ENCODE data around the gene VCP. TPM values are rescaled to one million over a fixed set of nuclear protein-coding genes. Genes with fewer than 3 reads are reported as not detected.

The VCP gene
- total and polyA plus RNA-seq, 2 donors (not counting 1 experiment from before 2014, with no cell fraction given), result 93.0 to 178 TPM

DNA sequence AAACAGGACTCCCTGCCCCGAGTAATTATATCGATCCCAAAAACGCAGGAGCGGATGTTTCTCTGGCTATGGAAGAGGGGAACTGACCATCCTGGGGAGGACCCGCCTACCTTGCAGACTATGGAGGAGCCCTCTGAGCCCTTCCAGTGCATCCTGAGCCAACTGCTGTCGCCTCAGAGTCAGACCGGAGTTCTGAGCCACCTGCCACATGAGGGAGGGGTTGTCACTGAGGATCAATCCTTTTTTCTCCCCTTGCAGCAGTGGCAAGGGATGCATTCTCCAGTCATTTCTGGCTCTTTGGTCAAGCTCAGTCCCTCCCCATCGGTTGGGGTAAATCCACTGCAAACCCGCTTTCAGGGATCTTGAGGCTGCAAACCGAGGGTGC, 6.6 kb upstream of the VCP start:
- WGBS (ENCODE audit: insufficient coverage), result 20% methylated on average over 7 of the region's 10 CpGs
- ChIA-PET CTCF (interaction anchor here (0.6 to 2.6 kb wide), 9 partner anchors 7 to 592 kb away, joined by 3 to 26 read pairs (median 4); partner anchors contain the start of genes PIGO and VCP), POLR2A (interaction anchor here (0.5 to 1.8 kb wide), 5 partner anchors 20 to 579 kb away, joined by 3 to 15 read pairs (median 5); partner anchors contain the start of genes ATOSB, CCDC107, RMRP and STOML2)
- Histone ChIP-seq H3K27me3 (replicated peaks in 1 of 4; ENCODE audit: control extremely low read depth in 1 of 4, control insufficient read depth in 3 of 4, insufficient read depth in 4 of 4, low read length in 3 of 4) (no peaks in the 10 kb centered on the region), H3K9ac (ENCODE audit: low read length) (peak overlapping the region; percentile 91), H3K4me1 (ENCODE audit: control insufficient read depth in 2 of 2, insufficient read depth in 2 of 2, low read length in 2 of 2) (peaks cover 12 to 16% of the 10 kb centered on the region in 2 donors), H3K36me3 (replicated peaks in 1 of 2; ENCODE audit: control extremely low read depth in 1 of 2, control insufficient read depth in 1 of 2, extremely low read depth in 1 of 2, insufficient read depth in 2 of 2, low read length in 1 of 2) (peaks cover 1 to 20% of the 10 kb centered on the region in 2 experiments), H3K79me2 (ENCODE audit: control insufficient read depth, insufficient read depth, low read length) (peaks cover 41% of the 10 kb centered on the region), H3K4me3 (ENCODE audit: control extremely low read depth in 1 of 5, extremely low read depth in 1 of 5, insufficient read depth in 1 of 5, low read depth in 2 of 5, low read length in 4 of 5) (peak overlapping the region; percentile 75 to 93 (median 82)), H2AFZ (ENCODE audit: insufficient read depth, low read depth, low read length, poor library complexity, severe bottlenecking) (peak overlapping the region; percentile 94), H4K20me1 (ENCODE audit: control insufficient read depth, insufficient read depth, low read length, poor library complexity, severe bottlenecking) (no peaks in the 10 kb centered on the region), H3K27ac (ENCODE audit: low read length in 2 of 2) (peak overlapping the region in 1 of 2 donors; percentile 50), H3K9me3 (ENCODE audit: control extremely low read depth in 1 of 3, control insufficient read depth in 2 of 3, insufficient read depth in 1 of 3, low read length in 2 of 3) (no peaks in the 10 kb centered on the region), H3K4me2 (replicated peaks; ENCODE audit: low read depth, low read length, poor library complexity, severe bottlenecking) (peak overlapping the region; percentile 89)
- peak overlapping the region; percentile 92 for H3K4me3 Mint-ChIP-seq
- peaks cover 18% of the 10 kb centered on the region for H3K4me1 Mint-ChIP-seq
- H3K27ac Mint-ChIP-seq, result peak overlapping the region; percentile 59
- TF ChIP-seq, protein P1, sequence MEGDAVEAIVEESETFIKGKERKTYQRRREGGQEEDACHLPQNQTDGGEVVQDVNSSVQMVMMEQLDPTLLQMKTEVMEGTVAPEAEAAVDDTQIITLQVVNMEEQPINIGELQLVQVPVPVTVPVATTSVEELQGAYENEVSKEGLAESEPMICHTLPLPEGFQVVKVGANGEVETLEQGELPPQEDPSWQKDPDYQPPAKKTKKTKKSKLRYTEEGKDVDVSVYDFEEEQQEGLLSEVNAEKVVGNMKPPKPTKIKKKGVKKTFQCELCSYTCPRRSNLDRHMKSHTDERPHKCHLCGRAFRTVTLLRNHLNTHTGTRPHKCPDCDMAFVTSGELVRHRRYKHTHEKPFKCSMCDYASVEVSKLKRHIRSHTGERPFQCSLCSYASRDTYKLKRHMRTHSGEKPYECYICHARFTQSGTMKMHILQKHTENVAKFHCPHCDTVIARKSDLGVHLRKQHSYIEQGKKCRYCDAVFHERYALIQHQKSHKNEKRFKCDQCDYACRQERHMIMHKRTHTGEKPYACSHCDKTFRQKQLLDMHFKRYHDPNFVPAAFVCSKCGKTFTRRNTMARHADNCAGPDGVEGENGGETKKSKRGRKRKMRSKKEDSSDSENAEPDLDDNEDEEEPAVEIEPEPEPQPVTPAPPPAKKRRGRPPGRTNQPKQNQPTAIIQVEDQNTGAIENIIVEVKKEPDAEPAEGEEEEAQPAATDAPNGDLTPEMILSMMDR (IDR thresholded peaks at IDR 0.05), result no peak
- TF ChIP-seq EZH2 (IDR thresholded peaks at IDR 0.05; ENCODE audit: borderline replicate concordance, insufficient read depth, low read depth, low read length, poor library complexity, severe bottlenecking), result no peak
- no peaks in the 10 kb centered on the region for H3K27me3 Mint-ChIP-seq
- ATAC-seq (ENCODE audit: low read depth) (no peak), DNase-seq (no peak)
- intact Hi-C loops (cut with micrococcal nuclease), result loop anchor here (1.0 to 10.0 kb wide), 2 partner anchors 37 to 656 kb away; partner anchors contain the start of genes CREB3 and TLN1
- H3K9me3 Mint-ChIP-seq (ENCODE audit: insufficient read depth), result no peaks in the 10 kb centered on the region

- Histone ChIP-seq H3K9ac (ENCODE audit: low read length) (no peak overlapping the region), H3K27ac (ENCODE audit: low read length in 2 of 2) (no peak overlapping the region), H3K9me3 (ENCODE audit: control extremely low read depth in 1 of 3, control insufficient read depth in 2 of 3, insufficient read depth in 1 of 3, low read length in 2 of 3) (no peaks in the 10 kb centered on the region), H3K36me3 (replicated peaks in 1 of 2; ENCODE audit: control extremely low read depth in 1 of 2, control insufficient read depth in 1 of 2, extremely low read depth in 1 of 2, insufficient read depth in 2 of 2, low read length in 1 of 2) (peaks cover 1 to 20% of the 10 kb centered on the region in 2 experiments), H3K4me2 (replicated peaks; ENCODE audit: low read depth, low read length, poor library complexity, severe bottlenecking) (no peak overlapping the region), H4K20me1 (ENCODE audit: control insufficient read depth, insufficient read depth, low read length, poor library complexity, severe bottlenecking) (no peaks in the 10 kb centered on the region), H3K27me3 (replicated peaks in 1 of 4; ENCODE audit: control extremely low read depth in 1 of 4, control insufficient read depth in 3 of 4, insufficient read depth in 4 of 4, low read length in 3 of 4) (no peaks in the 10 kb centered on the region), H3K4me1 (ENCODE audit: control insufficient read depth in 2 of 2, insufficient read depth in 2 of 2, low read length in 2 of 2) (peaks cover 15 to 21% of the 10 kb centered on the region in 2 donors), H2AFZ (ENCODE audit: insufficient read depth, low read depth, low read length, poor library complexity, severe bottlenecking) (no peak overlapping the region), H3K4me3 (ENCODE audit: control extremely low read depth in 1 of 5, extremely low read depth in 1 of 5, insufficient read depth in 1 of 5, low read depth in 2 of 5, low read length in 4 of 5) (no peak overlapping the region), H3K79me2 (ENCODE audit: control insufficient read depth, insufficient read depth, low read length) (peaks cover 41% of the 10 kb centered on the region)
- no peaks in the 10 kb centered on the region for H3K9me3 Mint-ChIP-seq (ENCODE audit: insufficient read depth)
- H3K4me1 Mint-ChIP-seq, result peaks cover 18% of the 10 kb centered on the region
- H3K27ac Mint-ChIP-seq, result no peak overlapping the region
- H3K4me3 Mint-ChIP-seq, result peak overlapping the region; percentile 92
- ChIA-PET POLR2A (interaction anchor here (0.6 kb wide), 1 partner anchor 1264 kb away, joined by 4 read pairs; no protein-coding TSS in a partner anchor), CTCF (interaction anchor here (1.1 to 2.6 kb wide), 4 partner anchors 18 to 179 kb away, joined by 3 to 26 read pairs (median 7); partner anchors contain the start of gene PIGO)
- no peaks in the 10 kb centered on the region for H3K27me3 Mint-ChIP-seq
- TF ChIP-seq, protein P1 (IDR thresholded peaks at IDR 0.05), result no peak
- no peak for TF ChIP-seq EZH2 (IDR thresholded peaks at IDR 0.05; ENCODE audit: borderline replicate concordance, insufficient read depth, low read depth, low read length, poor library complexity, severe bottlenecking)
- 95% methylated on average over 4 of the region's 4 CpGs for WGBS (ENCODE audit: insufficient coverage)
- ATAC-seq (ENCODE audit: low read depth), result no peak
- intact Hi-C loops (cut with micrococcal nuclease), result loop anchor here (10.0 kb wide), 1 partner anchor 657 kb away; the partner anchor contains the start of genes CREB3 and TLN1
- no peak for DNase-seq
Observed at GRCh38 chr9:35078066-35078465, 5.6 kb upstream of the VCP start.
